HPDE6-E6E7 (cell line): ENCODE results near the gene DAB1.
"Not testable (repeated sequence)": the region's sequence is repeated elsewhere in the genome, so short reads cannot be mapped to it uniquely, and the experiment has no call there.

Experiments used
- DNase-seq: peaks from one replicate; pipeline ENCODE4 v3.0.0; 2011; ENCODE audit warnings: missing footprints; ENCODE audit errors: extremely low spot score

The DAB1 gene

DNA sequence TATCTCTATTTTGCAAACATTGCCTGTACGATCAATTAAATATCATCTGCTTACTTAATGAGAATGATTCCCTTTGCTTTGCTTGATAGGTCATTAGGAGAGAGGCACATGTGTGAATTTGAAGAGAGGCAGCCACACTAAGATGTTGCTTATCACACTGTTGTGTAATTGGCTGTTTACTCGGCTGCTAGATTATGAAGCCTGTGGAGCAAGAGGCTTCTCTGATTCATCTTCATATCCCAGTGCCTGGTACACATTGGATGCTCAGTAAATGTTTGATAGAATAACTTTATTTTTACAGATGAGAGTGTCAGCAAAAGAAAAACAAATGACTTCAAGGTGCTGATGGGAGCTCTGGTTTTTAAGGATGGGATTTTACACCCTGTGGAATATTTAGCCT lies 301.8 kb downstream of the DAB1 start:
- no peak for DNase-seq

DNA sequence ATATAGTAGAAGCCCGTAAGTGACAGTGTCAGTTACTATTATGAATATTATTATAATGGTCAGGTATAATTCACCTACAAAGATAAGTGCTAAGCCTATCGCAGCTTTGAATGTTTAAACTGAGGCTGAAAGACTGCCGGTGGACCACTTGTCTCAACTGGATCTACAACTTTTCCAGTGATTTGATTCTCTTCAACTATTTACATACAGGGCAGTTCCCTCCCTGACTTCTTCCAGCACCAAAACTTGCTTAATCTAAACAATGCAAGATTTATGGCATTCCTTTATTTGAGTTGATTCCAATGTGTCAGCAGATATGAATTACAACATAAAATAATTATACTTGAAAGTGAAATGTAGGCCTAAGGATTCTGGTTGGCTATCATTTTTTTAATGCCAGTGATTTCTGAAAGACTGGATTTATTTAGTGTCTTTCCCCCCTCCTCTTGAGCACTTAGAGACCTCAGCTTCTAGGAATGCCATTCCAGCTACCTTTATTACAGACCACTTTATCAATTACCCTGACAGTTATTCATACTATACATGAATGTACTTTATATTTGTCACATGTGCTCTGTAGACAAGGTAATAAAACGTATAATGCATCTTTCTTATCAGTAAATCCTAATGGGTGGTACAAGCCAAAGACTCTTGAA lies 304.8 kb downstream of the DAB1 start:
- no peak for DNase-seq

DNA sequence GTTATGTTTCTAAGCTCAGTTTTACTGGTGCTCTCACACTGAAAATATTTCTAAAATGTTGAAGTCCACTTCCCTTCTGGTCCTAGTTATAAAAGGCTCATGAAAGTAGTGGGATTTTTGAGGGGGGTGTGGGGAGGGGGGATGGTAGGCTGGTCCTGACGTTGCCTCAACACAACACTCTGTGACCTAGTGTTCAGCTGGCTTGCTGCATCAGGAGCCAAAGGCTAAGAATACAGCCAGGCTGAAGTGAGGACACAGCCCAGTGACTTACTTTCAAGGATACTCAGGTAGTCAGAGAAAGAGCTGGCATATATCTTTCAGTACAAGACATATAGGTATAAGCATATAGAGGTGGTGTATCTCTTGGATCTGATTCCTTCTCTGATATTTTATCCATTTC lies 306.1 kb downstream of the DAB1 start:
- DNase-seq = no peak

DNA sequence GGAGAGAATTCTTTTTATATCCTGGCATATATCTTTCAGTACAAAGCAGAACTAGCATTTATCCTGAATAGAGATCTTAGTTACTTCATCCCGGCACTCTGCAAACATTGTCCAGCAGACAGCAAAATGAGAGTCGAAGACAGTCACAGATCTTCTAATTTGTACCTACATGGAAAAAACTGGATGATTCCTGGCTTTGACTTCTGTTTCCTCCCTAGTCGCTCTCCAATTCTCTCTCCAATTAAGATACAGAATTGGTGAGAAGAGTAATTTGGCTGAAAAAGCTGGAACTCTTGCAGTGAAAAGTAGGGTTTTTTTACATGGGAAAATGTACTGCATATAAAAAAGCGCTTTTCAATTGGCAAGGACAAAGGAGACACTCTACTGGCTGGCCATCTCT lies 307.0 kb downstream of the DAB1 start:
- no peak for DNase-seq

DNA sequence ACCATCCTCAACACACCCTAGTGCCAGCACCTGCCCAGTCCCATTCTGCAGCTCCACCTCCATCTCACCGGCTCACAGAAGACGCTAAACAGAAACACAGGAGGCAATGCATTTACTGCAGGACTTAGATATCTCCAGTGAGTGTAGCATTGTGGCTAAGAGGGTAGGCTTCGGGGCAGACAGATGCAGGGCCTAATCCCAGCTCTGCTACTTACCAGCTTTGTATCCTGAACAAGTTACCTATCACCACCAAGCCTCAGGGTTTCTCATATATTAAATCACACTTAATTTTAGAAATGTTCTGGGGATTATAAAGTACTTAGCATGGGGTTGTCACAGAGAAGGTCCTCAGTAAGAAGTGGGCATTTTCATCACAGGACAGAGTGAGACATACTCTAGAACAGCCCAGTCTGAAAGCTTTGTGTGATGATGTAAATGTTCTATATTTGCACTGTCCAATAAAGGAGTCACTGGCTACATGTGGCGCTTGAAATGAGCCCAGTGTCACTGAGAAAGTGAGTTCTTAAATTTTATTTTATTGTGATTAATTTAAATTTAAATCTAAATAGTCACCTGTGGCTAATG lies 308.7 kb downstream of the DAB1 start:
- no peak for DNase-seq

DNA sequence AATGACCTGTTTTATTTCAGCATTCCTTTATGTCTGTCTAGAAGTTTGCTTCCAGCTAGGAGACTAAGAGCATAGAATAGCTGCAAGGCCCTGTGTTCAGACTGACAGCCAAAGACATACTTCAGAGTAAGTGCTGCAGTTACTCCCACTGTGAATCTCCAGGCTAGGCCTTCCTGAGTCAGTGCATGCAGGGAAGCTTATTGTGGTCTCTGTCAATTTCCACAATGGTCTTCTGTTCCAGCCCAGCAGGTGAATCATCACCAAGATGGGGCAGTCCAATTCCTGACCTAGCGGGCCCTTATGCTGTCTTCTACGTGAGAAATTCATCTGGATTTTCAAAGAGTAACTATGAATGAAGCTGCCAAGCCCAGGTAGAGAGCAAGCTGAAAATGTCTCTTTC lies 311.7 kb downstream of the DAB1 start:
- DNase-seq = no peak

DNA sequence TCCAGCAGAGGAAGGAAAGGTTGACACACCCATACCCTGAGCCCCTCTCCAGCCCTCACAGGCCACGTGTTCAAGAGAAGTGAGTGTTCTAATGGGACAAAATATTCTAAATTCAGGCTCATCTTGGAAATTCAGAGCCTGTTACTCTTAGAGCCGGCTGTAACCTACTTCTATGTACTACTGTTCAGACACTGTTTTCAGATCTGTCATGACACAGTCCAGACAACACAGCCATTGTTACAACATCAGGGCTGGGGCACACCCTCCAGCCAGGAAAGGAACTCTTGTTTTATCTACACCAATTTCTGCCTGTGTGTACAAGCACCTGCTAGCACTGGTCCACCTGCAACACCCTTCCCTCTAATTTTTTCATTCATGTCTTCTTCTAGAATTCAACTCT lies 312.7 kb downstream of the DAB1 start:
- no peak for DNase-seq

DNA sequence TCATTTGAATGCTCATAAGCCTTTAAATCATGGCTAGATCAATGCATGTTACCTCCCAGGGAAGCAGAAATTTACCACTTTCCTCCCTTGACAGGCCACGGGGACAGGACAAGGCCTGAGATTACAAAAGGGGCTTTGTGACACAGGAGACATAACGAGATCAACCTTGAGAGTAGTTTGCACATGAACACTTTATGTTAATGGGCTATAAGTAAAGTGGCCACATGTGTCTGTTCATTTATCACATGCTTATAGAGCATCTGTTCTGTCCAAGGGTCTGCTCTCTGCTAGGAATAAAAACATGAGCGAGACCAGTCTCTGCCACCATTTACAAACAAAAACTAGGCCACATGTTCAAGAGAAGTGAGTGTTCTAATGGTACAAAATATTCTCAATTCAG lies 314.0 kb downstream of the DAB1 start:
- DNase-seq = no peak

DNA sequence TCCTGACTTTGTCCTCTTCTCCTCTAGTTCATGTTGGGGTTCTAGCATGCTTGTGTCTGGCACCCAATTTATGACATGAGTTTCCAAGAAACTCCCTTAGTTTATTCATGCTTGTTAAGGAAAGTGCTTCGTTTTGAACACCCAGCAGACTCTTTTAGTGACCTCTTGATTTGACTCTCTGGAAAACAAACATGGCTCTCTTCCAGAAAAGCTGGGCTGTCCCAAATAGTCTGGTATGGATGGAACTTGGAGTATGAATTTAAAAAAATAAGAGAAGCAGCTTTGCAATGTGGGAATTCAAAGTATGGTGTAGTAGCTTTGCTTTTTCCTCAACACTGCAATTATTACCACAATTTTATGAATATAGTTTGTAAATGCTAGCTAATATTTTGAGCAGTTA lies 314.6 kb downstream of the DAB1 start:
- DNase-seq = no peak

DNA sequence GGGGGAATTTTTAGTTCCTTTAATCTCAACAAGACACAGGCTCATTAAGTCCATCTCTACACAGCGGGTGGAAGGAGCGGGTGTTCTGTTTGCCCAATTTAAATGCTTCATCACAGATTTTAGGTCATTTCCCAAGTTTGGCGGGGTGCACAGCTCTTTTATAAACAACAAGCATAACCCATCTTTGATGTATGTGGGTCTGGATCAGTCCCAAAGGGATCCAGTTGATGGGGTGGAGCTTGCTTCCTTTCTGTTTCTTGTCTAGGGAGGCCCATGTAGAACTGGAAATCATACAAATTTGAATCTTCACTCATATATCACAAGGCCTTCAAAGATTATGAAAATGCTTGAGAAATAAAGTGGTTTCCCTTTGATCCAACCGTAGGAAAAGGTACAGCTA lies 317.6 kb downstream of the DAB1 start:
- no peak for DNase-seq

DNA sequence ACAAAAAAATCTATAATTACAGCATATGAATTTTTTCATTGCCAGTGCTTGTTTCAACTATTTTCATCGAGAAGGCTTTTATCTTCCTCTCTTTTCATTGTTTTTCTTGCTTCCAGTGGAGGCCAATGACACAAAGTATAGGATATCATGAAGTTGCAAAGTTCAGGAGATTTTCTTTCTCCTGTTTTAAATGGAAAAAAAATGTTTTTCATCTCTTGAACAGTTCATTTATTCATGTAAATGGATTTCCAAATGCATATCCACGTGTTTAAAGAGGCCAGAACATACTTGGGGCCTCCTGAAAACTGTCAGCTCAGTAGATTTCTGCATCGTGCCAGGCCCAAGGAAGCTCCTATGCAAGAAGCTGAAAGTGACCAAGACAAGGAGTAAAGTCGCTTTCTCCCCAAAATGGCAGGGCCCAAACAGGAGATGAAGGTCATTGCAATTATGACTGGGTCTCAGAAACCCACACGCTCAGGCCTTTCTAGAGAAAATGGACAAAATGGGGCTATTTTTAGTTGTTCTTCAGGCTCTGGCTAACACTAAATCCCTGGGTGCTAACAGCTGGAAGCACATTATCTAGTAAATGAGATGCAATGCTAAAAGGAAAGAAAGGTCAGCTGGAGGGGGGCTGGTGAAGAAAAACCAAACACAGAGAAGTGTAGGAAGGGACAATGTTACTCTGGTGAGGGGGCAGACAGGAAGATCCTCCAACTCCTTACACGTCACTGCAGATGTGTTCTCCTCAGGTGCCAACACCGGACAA lies 321.1 kb downstream of the DAB1 start:
- no peak for DNase-seq

DNA sequence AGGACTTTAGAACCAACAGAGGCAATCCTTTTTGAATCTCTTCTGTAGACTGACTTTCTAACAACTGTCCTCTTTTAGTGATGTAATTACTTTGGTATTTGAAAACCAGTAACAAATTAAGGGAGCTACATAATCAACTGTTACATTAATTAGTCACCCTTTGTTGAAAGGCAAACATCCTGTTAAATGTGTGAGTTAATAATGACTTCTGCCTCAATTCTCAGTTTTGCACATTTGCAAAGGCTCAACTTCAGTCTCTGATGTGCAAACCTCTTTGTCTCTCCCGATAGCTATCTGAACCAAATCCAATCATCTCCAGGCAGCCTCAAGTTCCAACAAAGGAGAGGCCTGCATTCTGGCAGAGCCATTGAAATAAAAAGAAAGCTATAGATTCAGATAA lies 322.7 kb downstream of the DAB1 start:
- no peak for DNase-seq

DNA sequence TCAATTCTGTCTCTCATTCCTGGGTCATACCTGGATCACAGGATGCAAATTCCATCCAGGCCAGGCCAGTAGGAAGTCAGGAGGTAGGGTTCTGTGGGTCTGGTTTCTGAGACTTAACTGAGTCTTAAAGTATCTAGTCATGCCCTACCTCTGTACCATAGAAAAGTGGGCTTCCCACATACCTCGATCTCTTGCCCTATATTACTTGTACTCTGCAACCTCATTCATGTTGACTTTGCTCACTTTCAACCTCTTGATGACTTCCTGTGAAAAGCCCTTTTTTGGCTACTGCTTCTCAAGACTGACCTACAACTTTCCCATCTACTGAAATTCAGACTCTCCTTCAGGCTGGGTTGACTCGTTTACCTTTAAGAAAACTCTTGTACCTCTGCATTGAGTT lies 329.1 kb downstream of the DAB1 start:
- no peak for DNase-seq

DNA sequence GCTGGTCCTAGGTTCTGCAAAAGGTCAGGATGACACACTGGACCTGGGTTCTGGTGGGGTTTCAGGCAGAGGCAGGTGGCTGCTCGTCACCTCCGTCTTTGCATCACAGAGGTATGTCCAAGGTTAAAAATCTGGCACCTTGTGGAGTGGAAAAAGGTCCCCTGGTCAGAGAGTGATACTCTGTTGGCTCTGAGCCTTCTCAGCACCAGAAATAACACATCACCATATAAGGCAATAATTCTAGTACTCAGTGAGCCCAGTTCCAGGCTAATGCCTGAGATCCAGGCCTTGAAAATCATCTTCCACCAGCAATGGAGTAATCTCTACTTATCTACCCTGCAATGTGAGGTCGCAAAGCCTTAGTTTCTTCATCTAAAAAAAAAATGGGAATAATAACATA lies 330.7 kb downstream of the DAB1 start:
- no peak for DNase-seq

DNA sequence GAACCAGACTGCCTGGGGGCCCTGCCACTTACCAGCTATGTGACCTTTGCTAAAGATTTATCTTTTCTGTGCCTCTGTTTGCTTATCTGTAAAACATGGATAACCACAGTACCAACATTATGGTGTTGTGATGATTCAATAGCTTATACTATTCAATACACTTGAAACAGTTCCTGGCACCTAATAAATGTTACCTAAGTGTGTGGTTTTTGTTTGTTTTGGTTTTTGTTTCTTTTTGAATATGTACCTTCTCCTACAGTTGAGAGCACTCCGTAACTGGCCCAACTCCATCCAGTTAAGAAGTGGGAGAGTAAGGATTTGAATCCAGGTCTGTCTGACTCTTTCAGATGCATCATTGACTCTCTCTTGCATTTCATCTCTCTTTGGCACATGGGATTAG lies 332.2 kb downstream of the DAB1 start:
- no peak for DNase-seq

DNA sequence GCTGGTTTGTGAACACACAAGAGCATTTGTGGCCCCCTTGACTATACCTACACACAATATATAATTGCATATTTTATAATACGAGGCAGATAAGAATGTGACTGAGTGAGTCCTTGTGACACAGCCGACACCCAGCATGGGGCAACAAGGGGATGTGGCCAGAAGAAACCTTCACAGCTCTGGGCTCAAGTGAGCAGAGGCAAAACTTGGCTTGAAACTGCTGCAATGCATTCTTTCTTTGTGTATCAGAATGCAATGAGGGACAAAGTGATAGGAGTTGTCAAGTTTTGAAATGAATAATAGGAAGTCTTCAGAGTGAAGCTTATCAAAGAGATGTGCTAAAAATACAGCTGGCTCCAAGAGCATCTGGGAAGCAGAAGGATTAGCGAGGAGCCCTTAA lies 334.0 kb downstream of the DAB1 start:
- DNase-seq = no peak

DNA sequence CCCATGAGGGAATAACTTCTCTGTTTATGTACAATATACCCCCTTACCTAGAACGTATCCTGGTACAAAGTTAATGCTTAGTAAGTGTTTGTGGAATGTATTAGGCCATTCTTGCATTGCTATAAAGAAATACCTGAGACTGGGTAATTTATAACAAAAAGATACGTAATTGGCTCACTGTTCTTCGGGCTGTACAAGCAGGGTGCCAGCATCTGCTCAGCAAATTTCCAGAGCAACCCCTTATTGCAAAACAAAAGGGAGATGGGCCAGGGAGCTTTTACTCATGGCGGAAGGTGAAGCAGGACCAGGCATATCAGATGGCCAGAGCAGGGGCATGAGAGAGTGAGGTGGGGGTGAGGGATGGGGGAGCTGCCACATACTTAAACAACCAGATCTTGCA lies 334.6 kb downstream of the DAB1 start:
- no peak for DNase-seq

DNA sequence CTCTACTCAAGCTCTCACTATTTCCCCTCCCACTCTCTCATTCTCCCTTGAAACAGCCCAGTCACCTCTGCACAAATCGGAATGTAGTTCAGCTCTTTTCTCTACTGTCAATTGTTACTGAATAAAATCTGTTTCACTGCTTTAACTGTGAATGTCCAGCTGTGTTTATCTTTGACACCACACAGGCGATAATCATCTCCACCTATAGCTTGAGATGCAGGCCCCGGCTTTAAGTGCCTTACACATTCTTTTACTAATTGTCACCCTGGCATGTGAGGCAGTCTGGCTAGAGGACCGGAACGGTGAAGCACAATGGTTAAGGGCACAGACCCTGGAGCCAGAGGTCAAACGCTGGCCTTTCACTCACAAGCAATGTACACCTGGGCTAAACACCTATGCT lies 335.2 kb downstream of the DAB1 start:
- DNase-seq = no peak

DNA sequence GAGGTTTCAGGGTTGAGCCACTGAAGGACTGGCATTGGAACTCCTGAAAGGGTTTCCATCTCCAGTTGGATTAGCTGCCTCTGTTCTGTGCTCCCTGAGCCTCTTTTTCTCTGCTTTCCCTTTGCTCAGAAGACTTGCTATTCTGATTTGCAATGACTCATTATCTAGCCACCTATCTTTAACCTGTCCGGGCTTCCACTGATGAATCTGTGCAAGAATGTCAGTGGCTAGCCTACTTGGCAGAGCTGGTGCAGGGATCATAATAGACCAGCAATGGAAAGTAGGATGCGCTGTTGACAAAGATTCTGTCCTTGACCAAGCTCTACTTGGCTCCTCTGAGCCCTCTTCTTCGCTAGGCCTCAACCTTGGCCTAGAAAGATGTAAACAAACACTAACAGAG lies 336.2 kb downstream of the DAB1 start:
- not testable (repeated sequence) for DNase-seq

DNA sequence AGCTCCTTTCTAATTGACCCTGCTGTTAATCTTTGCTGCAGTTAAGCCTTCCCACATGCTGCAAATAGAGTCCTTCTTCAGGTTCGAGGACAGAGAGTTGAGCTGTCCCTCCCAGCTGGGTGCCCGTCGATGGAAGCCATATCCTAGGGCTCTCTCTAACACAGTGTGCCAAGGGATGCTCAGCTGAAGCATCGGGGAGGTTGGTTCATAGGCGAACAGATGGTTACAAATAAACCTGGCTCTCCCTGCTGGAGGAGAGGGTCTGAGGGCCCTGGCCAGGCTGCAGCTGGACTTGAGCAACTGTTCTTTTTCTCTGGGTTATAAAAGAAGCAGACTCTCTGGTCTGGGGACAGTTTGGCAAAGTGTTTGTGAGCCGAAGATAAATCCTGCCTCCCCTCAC lies 337.7 kb downstream of the DAB1 start:
- DNase-seq = no peak

DNA sequence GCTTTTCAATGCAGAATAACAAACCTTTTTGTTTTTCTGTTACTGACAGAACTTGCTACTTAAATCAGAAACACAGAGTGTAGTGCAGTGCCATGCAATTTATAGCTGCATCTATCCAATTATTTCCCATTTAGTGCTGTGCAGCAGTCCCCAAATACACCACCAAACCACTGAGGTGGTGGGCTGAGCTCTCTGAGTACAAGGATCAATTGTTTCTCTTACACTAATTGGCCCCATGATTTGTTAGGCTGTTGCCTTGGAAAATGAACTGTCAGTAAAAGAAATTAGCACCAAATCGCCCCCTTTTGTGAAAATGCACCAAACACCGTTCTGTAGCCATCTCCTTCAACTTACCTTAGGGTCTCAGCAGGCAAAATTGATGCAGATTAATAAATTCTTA lies 339.2 kb downstream of the DAB1 start:
- DNase-seq = no peak

DNA sequence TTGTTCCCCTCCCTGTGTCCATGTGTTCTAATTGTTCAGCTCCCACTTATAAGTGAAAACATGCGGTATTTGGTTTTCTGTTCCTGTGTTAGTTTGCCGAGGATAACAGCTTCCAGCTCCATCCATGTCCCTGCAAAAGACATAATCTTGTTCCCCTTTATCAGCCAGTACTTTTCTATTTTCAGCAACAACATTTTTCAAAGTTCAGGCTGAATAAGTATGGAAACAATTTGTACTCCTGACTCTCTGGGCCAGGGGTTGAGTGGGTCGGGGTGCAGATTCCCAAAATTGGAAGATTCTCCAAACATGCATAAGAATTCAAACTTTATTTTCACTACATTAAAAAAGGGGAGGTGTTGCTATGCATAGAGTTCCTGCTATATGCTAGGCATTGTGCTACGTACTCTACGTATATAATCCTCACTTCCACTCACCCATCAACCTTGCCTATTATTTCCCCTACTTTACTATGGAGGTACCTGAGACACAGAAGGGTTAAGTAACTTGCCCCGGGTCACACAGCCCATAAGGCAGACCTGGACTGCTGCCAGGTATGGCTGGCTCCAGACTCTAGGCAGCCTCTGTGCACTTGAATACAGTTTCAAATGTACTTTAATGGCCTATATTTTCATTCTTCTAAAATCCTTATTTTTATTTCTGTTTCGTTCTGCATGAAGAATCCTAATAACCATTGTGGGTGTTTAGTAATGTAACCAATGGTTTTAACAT lies 341.0 kb downstream of the DAB1 start:
- DNase-seq = no peak
